ENCODE data around the gene GTF2A1.

GRCh38 chr14:81264671-81265070 is 43.9 kb upstream of the GTF2A1 start:
- TF ChIP-seq CTCF (conservative IDR thresholded peaks at IDR 0.05; ENCODE audit: low read length) (no peak), EZH2phosphoT487 (IDR thresholded peaks at IDR 0.05; ENCODE audit: borderline replicate concordance, low read depth, low read length) (no peak)
